Measurements from ENCODE around the gene ALG14.

Gene ALG14

DNA sequence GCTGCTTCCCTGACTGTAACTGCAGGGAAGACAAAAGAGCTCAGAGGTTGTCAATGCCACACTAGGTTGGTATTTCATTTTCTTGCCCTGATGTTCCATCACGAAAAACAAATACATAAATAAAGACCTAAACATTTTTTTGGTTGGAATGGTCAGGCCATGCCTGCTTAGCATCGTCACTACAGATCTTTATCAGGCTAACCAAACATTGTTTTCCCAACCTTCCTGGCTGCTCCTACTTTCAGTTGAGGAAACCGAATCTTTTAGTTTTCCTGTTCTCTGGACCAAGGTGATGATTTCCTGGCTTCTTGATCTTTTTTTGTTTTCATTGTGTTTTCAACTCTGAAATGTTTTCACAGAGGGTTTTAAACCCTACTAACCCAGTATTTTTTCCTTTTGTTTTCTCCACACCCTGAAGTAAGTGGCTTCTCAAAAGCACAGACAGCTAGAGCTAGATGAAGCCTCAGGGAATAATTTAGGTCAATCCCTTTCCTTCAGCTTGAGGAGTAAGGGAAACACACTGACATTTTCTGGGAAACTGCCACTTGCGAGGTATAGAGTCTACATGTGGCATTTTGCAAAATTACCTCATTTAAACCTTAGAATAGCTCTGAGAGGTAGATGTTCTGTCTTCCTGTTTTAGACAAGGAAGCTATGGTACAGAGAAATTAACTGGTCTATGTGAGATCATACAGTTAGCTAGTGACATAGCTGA is 78.7 kb downstream of the ALG14 start:
- ChIA-PET POLR2A (no interaction called here), CTCF (interaction anchor here (2.2 kb wide), 1 partner anchor 140 kb away, joined by 9 read pairs; no protein-coding TSS in a partner anchor)
- H3K27ac ChIP-seq (ENCODE audit: extremely low read depth, low read depth, low read length) = no peak overlapping the region
- no peaks in the 10 kb centered on the region for H3K36me3 ChIP-seq (ENCODE audit: control insufficient read depth in 2 of 2, insufficient read depth in 1 of 2, low read length in 2 of 2)
- no peak overlapping the region for H3K4me3 ChIP-seq (ENCODE audit: low read depth, low read length)
- TF ChIP-seq ZBTB11 (tag by site-specific recombination; conservative IDR thresholded peaks at IDR 0.05; ENCODE audit: low read depth) = no peak
- no peak for TF ChIP-seq REST (tag by site-specific recombination; IDR thresholded peaks at IDR 0.05)
- TF ChIP-seq ZIC2 (tag by site-specific recombination; IDR thresholded peaks at IDR 0.05) = no peak
- no peak for TF ChIP-seq ZNF791 (tag by site-specific recombination; IDR thresholded peaks at IDR 0.05)
- no peak for TF ChIP-seq ZNF266 (tag by site-specific recombination; IDR thresholded peaks at IDR 0.05; ENCODE audit: low read depth)
- peak; percentile 11; the same call in 1 of the 2 replicates for TF ChIP-seq TRIM28 (IDR thresholded peaks at IDR 0.05; ENCODE audit: borderline replicate concordance, low read length)
- no peak for TF ChIP-seq MEIS1 (CRISPR knock-in tag; IDR thresholded peaks at IDR 0.05; ENCODE audit: borderline replicate concordance)
- peak; percentile 27; the same call in 1 of the 2 replicates for TF ChIP-seq ZBTB17 (tag by site-specific recombination; IDR thresholded peaks at IDR 0.05)
- TF ChIP-seq, protein P1, sequence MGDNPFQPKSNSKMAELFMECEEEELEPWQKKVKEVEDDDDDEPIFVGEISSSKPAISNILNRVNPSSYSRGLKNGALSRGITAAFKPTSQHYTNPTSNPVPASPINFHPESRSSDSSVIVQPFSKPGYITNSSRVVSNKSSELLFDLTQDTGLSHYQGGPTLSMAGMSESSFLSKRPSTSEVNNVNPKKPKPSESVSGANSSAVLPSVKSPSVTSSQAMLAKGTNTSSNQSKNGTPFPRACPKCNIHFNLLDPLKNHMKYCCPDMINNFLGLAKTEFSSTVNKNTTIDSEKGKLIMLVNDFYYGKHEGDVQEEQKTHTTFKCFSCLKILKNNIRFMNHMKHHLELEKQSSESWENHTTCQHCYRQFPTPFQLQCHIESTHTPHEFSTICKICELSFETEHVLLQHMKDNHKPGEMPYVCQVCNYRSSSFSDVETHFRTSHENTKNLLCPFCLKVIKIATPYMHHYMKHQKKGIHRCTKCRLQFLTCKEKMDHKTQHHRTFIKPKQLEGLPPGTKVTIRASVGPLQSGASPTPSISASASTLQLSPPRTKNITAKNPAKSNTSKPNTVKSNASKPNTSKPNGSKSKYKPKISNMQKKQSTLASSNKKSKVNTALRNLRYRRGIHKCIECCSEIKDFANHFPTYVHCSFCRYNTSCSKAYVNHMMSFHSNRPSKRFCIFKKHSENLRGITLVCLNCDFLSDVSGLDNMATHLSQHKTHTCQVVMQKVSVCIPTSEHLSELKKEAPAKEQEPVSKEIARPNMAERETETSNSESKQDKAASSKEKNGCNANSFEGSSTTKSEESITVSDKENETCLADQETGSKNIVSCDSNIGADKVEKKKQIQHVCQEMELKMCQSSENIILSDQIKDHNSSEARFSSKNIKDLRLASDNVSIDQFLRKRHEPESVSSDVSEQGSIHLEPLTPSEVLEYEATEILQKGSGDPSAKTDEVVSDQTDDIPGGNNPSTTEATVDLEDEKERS (tag by site-specific recombination; IDR thresholded peaks at IDR 0.05) = no peak
- no peaks in the 10 kb centered on the region for H3K9me3 ChIP-seq (ENCODE audit: control insufficient read depth, insufficient read depth, low read depth, low read length)
- H3K4me1 ChIP-seq (ENCODE audit: control insufficient read depth, insufficient read depth, low read length) = peaks cover 10% of the 10 kb centered on the region

GRCh38 chr1:94992863-94993563 is 79.7 kb downstream of the ALG14 start:
- H3K36me3 ChIP-seq (ENCODE audit: control insufficient read depth in 2 of 2, insufficient read depth in 1 of 2, low read length in 2 of 2) = no peaks in the 10 kb centered on the region
- H3K4me1 ChIP-seq (ENCODE audit: control insufficient read depth, insufficient read depth, low read length) = peaks cover 10% of the 10 kb centered on the region
- H3K9me3 ChIP-seq (ENCODE audit: control insufficient read depth, insufficient read depth, low read depth, low read length) = no peaks in the 10 kb centered on the region
- POLR2A ChIA-PET = interaction anchor here (0.5 kb wide), 1 partner anchor 163 kb away, joined by 6 read pairs; no protein-coding TSS in a partner anchor
- CTCF ChIA-PET = interaction anchor here (2.2 kb wide), 1 partner anchor 139 kb away, joined by 9 read pairs; no protein-coding TSS in a partner anchor
- TF ChIP-seq ZBTB17 (tag by site-specific recombination; IDR thresholded peaks at IDR 0.05) (no peak), EGR2 (tag by site-specific recombination; IDR thresholded peaks at IDR 0.05; ENCODE audit: low read depth) (no peak), ZBTB7A (tag by site-specific recombination; IDR thresholded peaks at IDR 0.05; ENCODE audit: low read depth) (no peak), ZNF514 (tag by site-specific recombination; IDR thresholded peaks at IDR 0.05) (no peak), ZNF19 (tag by site-specific recombination; IDR thresholded peaks at IDR 0.05; ENCODE audit: low read depth) (no peak), ZNF704 (tag by site-specific recombination; IDR thresholded peaks at IDR 0.05) (no peak)
- no peak overlapping the region for H3K4me3 ChIP-seq (ENCODE audit: low read depth, low read length)
- no peak overlapping the region for H3K27ac ChIP-seq (ENCODE audit: extremely low read depth, low read depth, low read length)

Measured in HEK293 (cell line).